ENCODE results near the gene EFHD1.

Gene EFHD1

DNA sequence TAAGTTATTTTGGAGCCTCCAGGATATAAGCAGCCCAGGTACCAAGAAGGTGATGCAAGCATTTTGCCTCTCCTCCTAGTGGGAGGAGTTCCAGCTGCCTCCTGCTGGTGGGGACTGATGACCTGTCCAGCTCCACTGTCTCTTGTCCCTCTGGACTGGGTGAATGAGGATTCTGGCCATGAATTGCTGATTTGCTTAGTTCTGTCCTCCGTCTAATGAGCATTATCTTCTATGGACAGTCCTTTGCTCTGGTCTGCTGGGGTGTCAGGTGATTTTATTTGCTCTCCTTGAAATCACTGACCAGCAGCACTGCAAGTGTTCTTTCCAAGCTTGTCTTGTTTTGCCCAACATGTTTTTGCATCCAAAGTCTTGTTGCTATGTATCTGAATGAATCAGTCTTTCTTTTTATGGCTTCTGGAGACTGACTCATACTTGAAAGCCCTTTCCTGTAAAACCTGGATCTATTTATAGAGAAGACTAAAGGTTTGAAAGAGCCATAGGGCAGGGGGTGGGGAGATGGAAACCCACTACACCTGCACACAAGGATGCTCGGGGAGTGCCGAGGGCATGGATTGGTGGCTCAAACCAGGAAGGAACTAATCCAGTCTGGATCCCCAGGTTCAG, 40.5 kb upstream of the EFHD1 start:
- Histone ChIP-seq H4K20me1 (ENCODE audit: control insufficient read depth, insufficient read depth, low read depth, low read length) (no peaks in the 10 kb centered on the region), H3K4me3 (ENCODE audit: low read length) (no peak overlapping the region), H3K4me2 (ENCODE audit: low read length) (no peak overlapping the region), H3K9me2 (replicated peaks; ENCODE audit: control insufficient read depth, low read length) (no peaks in the 10 kb centered on the region), H3K27ac (ENCODE audit: low read depth, low read length) (no peak overlapping the region), H3K79me2 (ENCODE audit: control insufficient read depth, low read length) (no peaks in the 10 kb centered on the region), H3K9me3 (ENCODE audit: control insufficient read depth, insufficient read depth, low read length) (no peaks in the 10 kb centered on the region), H3K36me3 (ENCODE audit: control insufficient read depth, low read length) (no peaks in the 10 kb centered on the region), H3K4me1 (ENCODE audit: control insufficient read depth, low read length) (no peaks in the 10 kb centered on the region), H3F3A (ENCODE audit: control insufficient read depth, insufficient read depth) (no peaks in the 10 kb centered on the region), H3K27me3 (ENCODE audit: control insufficient read depth, low read length) (no peaks in the 10 kb centered on the region)
- TF ChIP-seq EZH2phosphoT487 (IDR thresholded peaks at IDR 0.05; ENCODE audit: borderline replicate concordance, low read length) = no peak
- TF ChIP-seq, protein P1, sequence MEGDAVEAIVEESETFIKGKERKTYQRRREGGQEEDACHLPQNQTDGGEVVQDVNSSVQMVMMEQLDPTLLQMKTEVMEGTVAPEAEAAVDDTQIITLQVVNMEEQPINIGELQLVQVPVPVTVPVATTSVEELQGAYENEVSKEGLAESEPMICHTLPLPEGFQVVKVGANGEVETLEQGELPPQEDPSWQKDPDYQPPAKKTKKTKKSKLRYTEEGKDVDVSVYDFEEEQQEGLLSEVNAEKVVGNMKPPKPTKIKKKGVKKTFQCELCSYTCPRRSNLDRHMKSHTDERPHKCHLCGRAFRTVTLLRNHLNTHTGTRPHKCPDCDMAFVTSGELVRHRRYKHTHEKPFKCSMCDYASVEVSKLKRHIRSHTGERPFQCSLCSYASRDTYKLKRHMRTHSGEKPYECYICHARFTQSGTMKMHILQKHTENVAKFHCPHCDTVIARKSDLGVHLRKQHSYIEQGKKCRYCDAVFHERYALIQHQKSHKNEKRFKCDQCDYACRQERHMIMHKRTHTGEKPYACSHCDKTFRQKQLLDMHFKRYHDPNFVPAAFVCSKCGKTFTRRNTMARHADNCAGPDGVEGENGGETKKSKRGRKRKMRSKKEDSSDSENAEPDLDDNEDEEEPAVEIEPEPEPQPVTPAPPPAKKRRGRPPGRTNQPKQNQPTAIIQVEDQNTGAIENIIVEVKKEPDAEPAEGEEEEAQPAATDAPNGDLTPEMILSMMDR (IDR thresholded peaks at IDR 0.05; ENCODE audit: low read depth, low read length, poor library complexity, severe bottlenecking) = no peak

DNA sequence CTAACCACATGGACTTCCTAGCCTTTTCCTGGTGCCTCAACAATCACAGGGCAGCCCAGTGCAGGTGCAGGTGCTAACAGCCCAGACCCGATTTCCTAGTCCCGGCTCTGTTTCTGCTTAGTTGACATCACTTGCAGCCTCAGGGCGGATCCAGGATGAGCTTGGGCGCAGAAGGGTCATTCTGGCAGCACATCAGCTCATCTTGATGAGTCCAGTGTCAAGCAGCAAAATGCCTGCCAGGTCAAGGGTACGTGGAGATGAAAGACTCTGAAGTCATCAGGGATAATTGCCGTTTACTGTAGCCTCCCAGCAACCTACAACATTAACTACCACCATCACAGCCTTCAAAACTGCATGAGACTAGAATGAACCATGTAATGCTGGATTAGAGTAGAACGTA, 39.4 kb upstream of the EFHD1 start:
- Histone ChIP-seq H3K4me2 (ENCODE audit: low read length) (no peak overlapping the region), H3K79me2 (ENCODE audit: control insufficient read depth, low read length) (no peaks in the 10 kb centered on the region), H3K9me2 (replicated peaks; ENCODE audit: control insufficient read depth, low read length) (no peaks in the 10 kb centered on the region), H3K4me1 (ENCODE audit: control insufficient read depth, low read length) (no peaks in the 10 kb centered on the region), H3K36me3 (ENCODE audit: control insufficient read depth, low read length) (no peaks in the 10 kb centered on the region), H3K9me3 (ENCODE audit: control insufficient read depth, insufficient read depth, low read length) (no peaks in the 10 kb centered on the region), H3K4me3 (ENCODE audit: low read length) (no peak overlapping the region), H3K27me3 (ENCODE audit: control insufficient read depth, low read length) (no peaks in the 10 kb centered on the region), H3K27ac (ENCODE audit: low read depth, low read length) (no peak overlapping the region), H3F3A (ENCODE audit: control insufficient read depth, insufficient read depth) (no peaks in the 10 kb centered on the region), H4K20me1 (ENCODE audit: control insufficient read depth, insufficient read depth, low read depth, low read length) (no peaks in the 10 kb centered on the region)
- no peak for TF ChIP-seq EZH2phosphoT487 (IDR thresholded peaks at IDR 0.05; ENCODE audit: borderline replicate concordance, low read length)
- TF ChIP-seq, protein P1 (IDR thresholded peaks at IDR 0.05; ENCODE audit: low read depth, low read length, poor library complexity, severe bottlenecking) = no peak

- no peaks in the 10 kb centered on the region for H3K27me3 ChIP-seq (ENCODE audit: control insufficient read depth, low read length)
- no peaks in the 10 kb centered on the region for H3K4me1 ChIP-seq (ENCODE audit: control insufficient read depth, low read length)
- H3K4me3 ChIP-seq (ENCODE audit: low read length) = no peak overlapping the region
- H4K20me1 ChIP-seq (ENCODE audit: control insufficient read depth, insufficient read depth, low read depth, low read length) = no peaks in the 10 kb centered on the region
- H3K36me3 ChIP-seq (ENCODE audit: control insufficient read depth, low read length) = no peaks in the 10 kb centered on the region
- H3K79me2 ChIP-seq (ENCODE audit: control insufficient read depth, low read length) = no peaks in the 10 kb centered on the region
- H3K9me2 ChIP-seq (replicated peaks; ENCODE audit: control insufficient read depth, low read length) = no peaks in the 10 kb centered on the region
- no peak overlapping the region for H3K27ac ChIP-seq (ENCODE audit: low read depth, low read length)
- H3F3A ChIP-seq (ENCODE audit: control insufficient read depth, insufficient read depth) = no peaks in the 10 kb centered on the region
- H3K4me2 ChIP-seq (ENCODE audit: low read length) = no peak overlapping the region
- no peaks in the 10 kb centered on the region for H3K9me3 ChIP-seq (ENCODE audit: control insufficient read depth, insufficient read depth, low read length)
- no peak for TF ChIP-seq EZH2phosphoT487 (IDR thresholded peaks at IDR 0.05; ENCODE audit: borderline replicate concordance, low read length)
- TF ChIP-seq, protein P1 (IDR thresholded peaks at IDR 0.05; ENCODE audit: low read depth, low read length, poor library complexity, severe bottlenecking) = no peak
These were observed 35.9 kb upstream of the EFHD1 start for GRCh38 chr2:232597362-232598079.

Measured in DOHH2 (cell line).